HepG2 (cell line): ENCODE results near the gene ZBTB46. TPM values are rescaled to one million over a fixed set of nuclear protein-coding genes. Genes with fewer than 3 reads are reported as not detected.

ENCODE experiments used
- EED ChIP-seq: sonication (generic); formaldehyde crosslinking; IDR thresholded peaks from 2 replicates; pipeline ENCODE4 v1.5.0; 2020; ENCODE audit warnings: mild to moderate bottlenecking, missing genetic modification reagents
- FOSL1 ChIP-seq: sonication (generic); formaldehyde crosslinking; IDR thresholded peaks from 2 replicates; pipeline ENCODE4 v1.9.0; 2021; ENCODE audit warnings: missing genetic modification reagents, borderline replicate concordance
- FOXK2 ChIP-seq: fragments of 450-650 bp; IDR thresholded peaks from 2 replicates; pipeline ENCODE4 v1.6.1; 2016
- GATA4 ChIP-seq: sonication (generic); IDR thresholded peaks from 2 replicates; pipeline ENCODE4 v1.6.1; 2016; ENCODE audit warnings: antibody characterized with exemption, low read depth, borderline replicate concordance
- HNRNPL ChIP-seq: fragments of 200-400 bp; formaldehyde crosslinking; IDR thresholded peaks from 2 replicates; pipeline ENCODE4 v1.6.1; 2017; ENCODE audit warnings: mild to moderate bottlenecking, low read depth, low read length
- HOXA5 ChIP-seq: sonication (generic); formaldehyde crosslinking; IDR thresholded peaks from 2 replicates; pipeline ENCODE4 v1.4.0; 2020; ENCODE audit warnings: missing genetic modification reagents
- IRF2 ChIP-seq: IDR thresholded peaks from 2 replicates; pipeline ENCODE4 v1.6.1; 2018; ENCODE audit warnings: missing genetic modification reagents, missing compliant biosample characterization
- MAF1 ChIP-seq: sonication (generic); formaldehyde crosslinking; IDR thresholded peaks from 2 replicates; pipeline ENCODE4 v1.5.0; 2020; ENCODE audit warnings: missing genetic modification reagents, borderline replicate concordance
- NRL ChIP-seq: sonication (generic); formaldehyde crosslinking; IDR thresholded peaks from 2 replicates; pipeline ENCODE4 v1.5.0; 2020; ENCODE audit warnings: missing genetic modification reagents, mild to moderate bottlenecking, moderate library complexity, borderline replicate concordance
- SCMH1 ChIP-seq: sonication (generic); formaldehyde crosslinking; IDR thresholded peaks from 2 replicates; pipeline ENCODE4 v1.9.0; 2021; ENCODE audit warnings: missing genetic modification reagents, mild to moderate bottlenecking, borderline replicate concordance
- ZFAT ChIP-seq: sonication (generic); formaldehyde crosslinking; conservative IDR thresholded peaks from 2 replicates; pipeline ENCODE4 v1.8.1; 2023; ENCODE audit warnings: missing genetic modification reagents, inconsistent platforms
- ZNF225 ChIP-seq: sonication (generic); formaldehyde crosslinking; IDR thresholded peaks from 2 replicates; pipeline ENCODE4 v1.4.0; 2020; ENCODE audit warnings: mild to moderate bottlenecking, missing genetic modification reagents
- ZNF615 ChIP-seq: sonication (generic); formaldehyde crosslinking; IDR thresholded peaks from 2 replicates; pipeline ENCODE4 v1.5.0; 2020; ENCODE audit warnings: mild to moderate bottlenecking, missing genetic modification reagents, borderline replicate concordance
- ZNF772 ChIP-seq: sonication (generic); formaldehyde crosslinking; IDR thresholded peaks from 2 replicates; pipeline ENCODE4 v1.5.0; 2020; ENCODE audit warnings: mild to moderate bottlenecking, missing genetic modification reagents
- polyA plus RNA-seq, 8 experiments: library from polyadenylated mRNA; depleted of rRNA in 3 of 8; stranded (reverse) in 7 of 8; unstranded in 1 of 8; fragments of >200 nt; fragmentation: Illumina TruSeq in 4 of 8; extraction: Trizol in 4 of 8; gene quantifications; 2 replicates each; pipeline versions ENCODE4 v1.2.1 to v1.2.3, GENCODE V29; 2011 to 2016; ENCODE audit warnings: low read depth in 4 of 8, missing spikeins in 1 of 8, mixed read lengths in 1 of 8; ENCODE audit not compliant: insufficient read depth in 1 of 8
- total RNA-seq, 5 experiments: library from RNA; depleted of rRNA; stranded (reverse); fragments of >200 nt; fragmentation: Illumina TruSeq; extraction: Trizol; gene quantifications; 2 replicates each; pipeline ENCODE4 v1.2.3, GENCODE V29; 2016; ENCODE audit warnings: low read depth in 1 of 5
- TF ChIP-seq, protein P1 (sequence below): sonication (generic); formaldehyde crosslinking; IDR thresholded peaks from 2 replicates; pipeline ENCODE4 v1.4.0; 2020; ENCODE audit warnings: missing genetic modification reagents
- TF ChIP-seq, protein P2 (sequence below): sonication (generic); formaldehyde crosslinking; IDR thresholded peaks from 2 replicates; pipeline ENCODE4 v1.4.0; 2020; ENCODE audit warnings: missing genetic modification reagents; ENCODE audit errors: not compliant biosample characterization
- TF ChIP-seq, protein P3 (sequence below): sonication (generic); formaldehyde crosslinking; IDR thresholded peaks from 2 replicates; pipeline ENCODE4 v1.4.0; 2020; ENCODE audit warnings: missing genetic modification reagents, mild to moderate bottlenecking, borderline replicate concordance
- TF ChIP-seq, protein P4 (sequence below): IDR thresholded peaks from 2 replicates; pipeline ENCODE4 v1.6.1; 2016; ENCODE audit warnings: missing genetic modification reagents, missing compliant biosample characterization
- TF ChIP-seq, protein P5 (sequence below): sonication (generic); formaldehyde crosslinking; IDR thresholded peaks from 2 replicates; pipeline ENCODE4 v1.4.0; 2020; ENCODE audit warnings: missing genetic modification reagents, low read depth, mild to moderate bottlenecking, borderline replicate concordance
- TF ChIP-seq, protein P6 (sequence below): sonication (generic); formaldehyde crosslinking; IDR thresholded peaks from 2 replicates; pipeline ENCODE4 v1.4.0; 2020; ENCODE audit warnings: mild to moderate bottlenecking, missing genetic modification reagents
- TF ChIP-seq, protein P7 (sequence below): sonication (generic); formaldehyde crosslinking; IDR thresholded peaks from 2 replicates; pipeline ENCODE4 v1.5.1; 2020; ENCODE audit warnings: mild to moderate bottlenecking, missing genetic modification reagents, borderline replicate concordance

Gene ZBTB46
- total and polyA plus RNA-seq, 2 of the 13 experiments (the other 11 are each of a cell fraction or from before 2014, with no cell fraction given), result 1.6 to 13.5 TPM

DNA sequence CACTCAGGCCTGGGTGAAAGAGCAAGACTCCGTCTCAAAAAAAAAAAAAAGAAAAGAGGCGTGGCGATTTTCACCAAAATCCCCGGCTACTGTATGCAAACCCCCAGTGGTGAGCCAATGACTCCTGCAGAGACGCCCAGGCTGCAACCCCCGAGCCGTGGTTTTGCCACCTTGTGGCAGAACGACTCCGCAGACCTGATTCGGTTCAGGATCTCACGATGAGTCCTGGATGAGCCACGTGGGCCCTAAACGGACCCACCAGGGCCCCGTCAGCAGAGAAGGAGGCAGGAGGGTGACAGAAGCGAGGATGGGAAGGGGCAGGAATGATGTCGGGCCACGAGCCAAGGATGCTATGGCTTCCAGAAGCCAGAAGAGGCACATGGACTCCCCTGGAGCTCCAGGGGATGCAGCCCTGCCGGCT, 49.0 kb downstream of the ZBTB46 start (continued):
- TF ChIP-seq, protein P1, sequence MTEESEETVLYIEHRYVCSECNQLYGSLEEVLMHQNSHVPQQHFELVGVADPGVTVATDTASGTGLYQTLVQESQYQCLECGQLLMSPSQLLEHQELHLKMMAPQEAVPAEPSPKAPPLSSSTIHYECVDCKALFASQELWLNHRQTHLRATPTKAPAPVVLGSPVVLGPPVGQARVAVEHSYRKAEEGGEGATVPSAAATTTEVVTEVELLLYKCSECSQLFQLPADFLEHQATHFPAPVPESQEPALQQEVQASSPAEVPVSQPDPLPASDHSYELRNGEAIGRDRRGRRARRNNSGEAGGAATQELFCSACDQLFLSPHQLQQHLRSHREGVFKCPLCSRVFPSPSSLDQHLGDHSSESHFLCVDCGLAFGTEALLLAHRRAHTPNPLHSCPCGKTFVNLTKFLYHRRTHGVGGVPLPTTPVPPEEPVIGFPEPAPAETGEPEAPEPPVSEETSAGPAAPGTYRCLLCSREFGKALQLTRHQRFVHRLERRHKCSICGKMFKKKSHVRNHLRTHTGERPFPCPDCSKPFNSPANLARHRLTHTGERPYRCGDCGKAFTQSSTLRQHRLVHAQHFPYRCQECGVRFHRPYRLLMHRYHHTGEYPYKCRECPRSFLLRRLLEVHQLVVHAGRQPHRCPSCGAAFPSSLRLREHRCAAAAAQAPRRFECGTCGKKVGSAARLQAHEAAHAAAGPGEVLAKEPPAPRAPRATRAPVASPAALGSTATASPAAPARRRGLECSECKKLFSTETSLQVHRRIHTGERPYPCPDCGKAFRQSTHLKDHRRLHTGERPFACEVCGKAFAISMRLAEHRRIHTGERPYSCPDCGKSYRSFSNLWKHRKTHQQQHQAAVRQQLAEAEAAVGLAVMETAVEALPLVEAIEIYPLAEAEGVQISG (CRISPR knock-in tag), result no peak
- TF ChIP-seq ZNF615 (no peak), ZNF772 (CRISPR knock-in tag) (no peak), EED (CRISPR knock-in tag) (no peak), GATA4 (no peak), ZFAT (CRISPR knock-in tag) (no peak), SCMH1 (CRISPR knock-in tag) (no peak), FOSL1 (CRISPR knock-in tag) (no peak), HNRNPL (0 out of 2 replicates have a peak, but pooled peaks have one; percentile 52), ZNF225 (no peak), NRL (CRISPR knock-in tag) (0 out of 2 replicates have a peak, but pooled peaks have one; percentile 13), IRF2 (CRISPR knock-in tag) (0 out of 2 replicates have a peak, but pooled peaks have one; percentile 46), FOXK2 (no peak), HOXA5 (CRISPR knock-in tag) (no peak), MAF1 (CRISPR knock-in tag) (no peak)
- TF ChIP-seq, protein P2, sequence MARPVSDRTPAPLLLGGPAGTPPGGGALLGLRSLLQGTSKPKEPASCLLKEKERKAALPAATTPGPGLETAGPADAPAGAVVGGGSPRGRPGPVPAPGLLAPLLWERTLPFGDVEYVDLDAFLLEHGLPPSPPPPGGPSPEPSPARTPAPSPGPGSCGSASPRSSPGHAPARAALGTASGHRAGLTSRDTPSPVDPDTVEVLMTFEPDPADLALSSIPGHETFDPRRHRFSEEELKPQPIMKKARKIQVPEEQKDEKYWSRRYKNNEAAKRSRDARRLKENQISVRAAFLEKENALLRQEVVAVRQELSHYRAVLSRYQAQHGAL (CRISPR knock-in tag), result no peak
- TF ChIP-seq, protein P3, sequence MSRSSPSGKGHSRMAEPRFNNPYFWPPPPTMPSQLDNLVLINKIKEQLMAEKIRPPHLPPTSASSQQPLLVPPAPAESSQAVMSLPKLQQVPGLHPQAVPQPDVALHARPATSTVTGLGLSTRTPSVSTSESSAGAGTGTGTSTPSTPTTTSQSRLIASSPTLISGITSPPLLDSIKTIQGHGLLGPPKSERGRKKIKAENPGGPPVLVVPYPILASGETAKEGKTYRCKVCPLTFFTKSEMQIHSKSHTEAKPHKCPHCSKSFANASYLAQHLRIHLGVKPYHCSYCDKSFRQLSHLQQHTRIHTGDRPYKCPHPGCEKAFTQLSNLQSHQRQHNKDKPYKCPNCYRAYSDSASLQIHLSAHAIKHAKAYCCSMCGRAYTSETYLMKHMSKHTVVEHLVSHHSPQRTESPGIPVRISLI (CRISPR knock-in tag), result peak; percentile 49; the same call in 1 of the 2 replicates
- TF ChIP-seq, protein P4, sequence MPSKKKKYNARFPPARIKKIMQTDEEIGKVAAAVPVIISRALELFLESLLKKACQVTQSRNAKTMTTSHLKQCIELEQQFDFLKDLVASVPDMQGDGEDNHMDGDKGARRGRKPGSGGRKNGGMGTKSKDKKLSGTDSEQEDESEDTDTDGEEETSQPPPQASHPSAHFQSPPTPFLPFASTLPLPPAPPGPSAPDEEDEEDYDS (CRISPR knock-in tag), result no peak; the same call in 1 of the 2 replicates
- TF ChIP-seq, protein P5, sequence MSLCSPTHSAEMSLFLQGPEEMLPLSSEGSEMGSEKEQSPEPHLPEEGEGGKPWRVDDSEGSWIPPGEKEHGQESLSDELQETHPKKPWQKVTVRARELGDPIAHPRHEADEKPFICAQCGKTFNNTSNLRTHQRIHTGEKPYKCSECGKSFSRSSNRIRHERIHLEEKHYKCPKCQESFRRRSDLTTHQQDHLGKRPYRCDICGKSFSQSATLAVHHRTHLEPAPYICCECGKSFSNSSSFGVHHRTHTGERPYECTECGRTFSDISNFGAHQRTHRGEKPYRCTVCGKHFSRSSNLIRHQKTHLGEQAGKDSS (CRISPR knock-in tag), result no peak
- TF ChIP-seq, protein P6, sequence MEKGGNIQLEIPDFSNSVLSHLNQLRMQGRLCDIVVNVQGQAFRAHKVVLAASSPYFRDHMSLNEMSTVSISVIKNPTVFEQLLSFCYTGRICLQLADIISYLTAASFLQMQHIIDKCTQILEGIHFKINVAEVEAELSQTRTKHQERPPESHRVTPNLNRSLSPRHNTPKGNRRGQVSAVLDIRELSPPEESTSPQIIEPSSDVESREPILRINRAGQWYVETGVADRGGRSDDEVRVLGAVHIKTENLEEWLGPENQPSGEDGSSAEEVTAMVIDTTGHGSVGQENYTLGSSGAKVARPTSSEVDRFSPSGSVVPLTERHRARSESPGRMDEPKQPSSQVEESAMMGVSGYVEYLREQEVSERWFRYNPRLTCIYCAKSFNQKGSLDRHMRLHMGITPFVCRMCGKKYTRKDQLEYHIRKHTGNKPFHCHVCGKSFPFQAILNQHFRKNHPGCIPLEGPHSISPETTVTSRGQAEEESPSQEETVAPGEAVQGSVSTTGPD (CRISPR knock-in tag), result peak; percentile 51; the same call in 1 of the 2 replicates
- TF ChIP-seq, protein P7, sequence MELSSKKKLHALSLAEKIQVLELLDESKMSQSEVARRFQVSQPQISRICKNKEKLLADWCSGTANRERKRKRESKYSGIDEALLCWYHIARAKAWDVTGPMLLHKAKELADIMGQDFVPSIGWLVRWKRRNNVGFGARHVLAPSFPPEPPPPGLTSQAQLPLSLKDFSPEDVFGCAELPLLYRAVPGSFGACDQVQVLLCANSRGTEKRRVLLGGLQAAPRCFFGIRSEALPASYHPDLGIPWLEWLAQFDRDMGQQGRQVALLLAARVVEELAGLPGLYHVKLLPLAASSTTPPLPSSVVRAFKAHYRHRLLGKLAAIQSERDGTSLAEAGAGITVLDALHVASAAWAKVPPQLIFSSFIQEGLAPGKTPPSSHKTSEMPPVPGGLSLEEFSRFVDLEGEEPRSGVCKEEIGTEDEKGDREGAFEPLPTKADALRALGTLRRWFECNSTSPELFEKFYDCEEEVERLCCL, result no peak
